Measurements from ENCODE around the gene ATG10.
"Not testable (repeated sequence)": the region's sequence is repeated elsewhere in the genome, so short reads cannot be mapped to it uniquely, and the experiment has no call there.

Gene ATG10

GRCh38 chr5:82259172-82259800, 287.5 kb downstream of the ATG10 start:
- Histone ChIP-seq H3K27ac (ENCODE audit: low read depth, low read length) (no peak overlapping the region), H3K36me3 (ENCODE audit: control insufficient read depth in 5 of 5, insufficient read depth in 5 of 5, low read length in 5 of 5) (peaks cover 0 to 1% (median 0%) of the 10 kb centered on the region in 5 donors), H3K4me1 (ENCODE audit: control insufficient read depth in 5 of 5, insufficient read depth in 5 of 5, low read length in 5 of 5) (peaks cover 0 to 19% (median 2%) of the 10 kb centered on the region in 5 donors), H3K27me3 (ENCODE audit: control insufficient read depth in 5 of 5, insufficient read depth in 4 of 5, low read length in 5 of 5) (no peaks in the 10 kb centered on the region), H3K9me3 (ENCODE audit: control insufficient read depth in 5 of 5, low read length in 5 of 5) (no peaks in the 10 kb centered on the region), H3K4me3 (ENCODE audit: low read depth in 1 of 5, low read length in 5 of 5) (no peak overlapping the region), H3K9ac (ENCODE audit: low read length in 5 of 5) (no peak overlapping the region)

GRCh38 chr5:82265047-82265446, 293.2 kb downstream of the ATG10 start:
- H3K27ac ChIP-seq (ENCODE audit: low read depth, low read length): no peak overlapping the region
- no peak overlapping the region for H3K4me3 ChIP-seq (ENCODE audit: low read depth in 1 of 5, low read length in 5 of 5)
- H3K4me1 ChIP-seq (ENCODE audit: control insufficient read depth in 5 of 5, insufficient read depth in 5 of 5, low read length in 5 of 5): peaks cover 0 to 8% (median 0%) of the 10 kb centered on the region in 5 donors
- H3K9me3 ChIP-seq (ENCODE audit: control insufficient read depth in 5 of 5, low read length in 5 of 5): peaks cover 0 to 3% (median 0%) of the 10 kb centered on the region in 5 donors
- H3K9ac ChIP-seq (ENCODE audit: low read length in 5 of 5): peak overlapping the region in 1 of 5 donors; percentile 2
- H3K27me3 ChIP-seq (ENCODE audit: control insufficient read depth in 5 of 5, insufficient read depth in 4 of 5, low read length in 5 of 5): no peaks in the 10 kb centered on the region
- H3K36me3 ChIP-seq (ENCODE audit: control insufficient read depth in 5 of 5, insufficient read depth in 5 of 5, low read length in 5 of 5): no peaks in the 10 kb centered on the region

- H3K4me1 ChIP-seq (ENCODE audit: control insufficient read depth in 5 of 5, insufficient read depth in 5 of 5, low read length in 5 of 5); H3K4me3 ChIP-seq (ENCODE audit: low read depth in 1 of 5, low read length in 5 of 5): not testable (repeated sequence)
These were observed 295.6 kb downstream of the ATG10 start for GRCh38 chr5:82267297-82267933.

GRCh38 chr5:82269363-82269762, 297.5 kb downstream of the ATG10 start:
- H3K9me3 ChIP-seq (ENCODE audit: control insufficient read depth in 5 of 5, low read length in 5 of 5); H3K4me3 ChIP-seq (ENCODE audit: low read depth in 1 of 5, low read length in 5 of 5); H3K36me3 ChIP-seq (ENCODE audit: control insufficient read depth in 5 of 5, insufficient read depth in 5 of 5, low read length in 5 of 5); H3K4me1 ChIP-seq (ENCODE audit: control insufficient read depth in 5 of 5, insufficient read depth in 5 of 5, low read length in 5 of 5); H3K27ac ChIP-seq (ENCODE audit: low read depth, low read length); H3K9ac ChIP-seq (ENCODE audit: low read length in 5 of 5); H3K27me3 ChIP-seq (ENCODE audit: control insufficient read depth in 5 of 5, insufficient read depth in 4 of 5, low read length in 5 of 5): not testable (repeated sequence)

More at GRCh38 chr5:82267297-82267933, 295.6 kb downstream of the ATG10 start:
- not testable (repeated sequence) for H3K9ac ChIP-seq (ENCODE audit: low read length in 5 of 5); H3K9me3 ChIP-seq (ENCODE audit: control insufficient read depth in 5 of 5, low read length in 5 of 5); H3K36me3 ChIP-seq (ENCODE audit: control insufficient read depth in 5 of 5, insufficient read depth in 5 of 5, low read length in 5 of 5); H3K27me3 ChIP-seq (ENCODE audit: control insufficient read depth in 5 of 5, insufficient read depth in 4 of 5, low read length in 5 of 5); H3K27ac ChIP-seq (ENCODE audit: low read depth, low read length)

GRCh38 chr5:82272571-82273356, 300.9 kb downstream of the ATG10 start:
- H3K27me3 ChIP-seq (ENCODE audit: control insufficient read depth in 5 of 5, insufficient read depth in 4 of 5, low read length in 5 of 5); H3K4me3 ChIP-seq (ENCODE audit: low read depth in 1 of 5, low read length in 5 of 5); H3K27ac ChIP-seq (ENCODE audit: low read depth, low read length); H3K9me3 ChIP-seq (ENCODE audit: control insufficient read depth in 5 of 5, low read length in 5 of 5); H3K9ac ChIP-seq (ENCODE audit: low read length in 5 of 5): not testable (repeated sequence)
- Histone ChIP-seq H3K4me1 (ENCODE audit: control insufficient read depth in 5 of 5, insufficient read depth in 5 of 5, low read length in 5 of 5) (peaks cover 0 to 13% (median 12%) of the 10 kb centered on the region in 5 donors), H3K36me3 (ENCODE audit: control insufficient read depth in 5 of 5, insufficient read depth in 5 of 5, low read length in 5 of 5) (peaks cover 16 to 32% (median 27%) of the 10 kb centered on the region in 5 donors)

GRCh38 chr5:82273426-82273825, 301.6 kb downstream of the ATG10 start:
- not testable (repeated sequence) for H3K9me3 ChIP-seq (ENCODE audit: control insufficient read depth in 5 of 5, low read length in 5 of 5); H3K27ac ChIP-seq (ENCODE audit: low read depth, low read length); H3K9ac ChIP-seq (ENCODE audit: low read length in 5 of 5); H3K27me3 ChIP-seq (ENCODE audit: control insufficient read depth in 5 of 5, insufficient read depth in 4 of 5, low read length in 5 of 5); H3K4me3 ChIP-seq (ENCODE audit: low read depth in 1 of 5, low read length in 5 of 5)
- Histone ChIP-seq H3K4me1 (ENCODE audit: control insufficient read depth in 5 of 5, insufficient read depth in 5 of 5, low read length in 5 of 5) (peaks cover 0 to 15% (median 13%) of the 10 kb centered on the region in 5 donors), H3K36me3 (ENCODE audit: control insufficient read depth in 5 of 5, insufficient read depth in 5 of 5, low read length in 5 of 5) (peaks cover 16 to 32% (median 27%) of the 10 kb centered on the region in 5 donors)

- H3K9me3 ChIP-seq (ENCODE audit: control insufficient read depth in 5 of 5, low read length in 5 of 5): no peaks in the 10 kb centered on the region
- peaks cover 16 to 32% (median 27%) of the 10 kb centered on the region in 5 donors for H3K36me3 ChIP-seq (ENCODE audit: control insufficient read depth in 5 of 5, insufficient read depth in 5 of 5, low read length in 5 of 5)
- H3K4me1 ChIP-seq (ENCODE audit: control insufficient read depth in 5 of 5, insufficient read depth in 5 of 5, low read length in 5 of 5): peaks cover 0 to 24% (median 23%) of the 10 kb centered on the region in 5 donors
- no peak overlapping the region for H3K4me3 ChIP-seq (ENCODE audit: low read depth in 1 of 5, low read length in 5 of 5)
- no peaks in the 10 kb centered on the region for H3K27me3 ChIP-seq (ENCODE audit: control insufficient read depth in 5 of 5, insufficient read depth in 4 of 5, low read length in 5 of 5)
- no peak overlapping the region for H3K9ac ChIP-seq (ENCODE audit: low read length in 5 of 5)
- no peak overlapping the region for H3K27ac ChIP-seq (ENCODE audit: low read depth, low read length)
These were observed 302.8 kb downstream of the ATG10 start for GRCh38 chr5:82274343-82275211.

GRCh38 chr5:82275216-82275664, 303.4 kb downstream of the ATG10 start:
- Histone ChIP-seq H3K27me3 (ENCODE audit: control insufficient read depth in 5 of 5, insufficient read depth in 4 of 5, low read length in 5 of 5) (no peaks in the 10 kb centered on the region), H3K27ac (ENCODE audit: low read depth, low read length) (no peak overlapping the region), H3K9ac (ENCODE audit: low read length in 5 of 5) (no peak overlapping the region), H3K9me3 (ENCODE audit: control insufficient read depth in 5 of 5, low read length in 5 of 5) (no peaks in the 10 kb centered on the region), H3K4me1 (ENCODE audit: control insufficient read depth in 5 of 5, insufficient read depth in 5 of 5, low read length in 5 of 5) (peaks cover 0 to 24% (median 23%) of the 10 kb centered on the region in 5 donors), H3K36me3 (ENCODE audit: control insufficient read depth in 5 of 5, insufficient read depth in 5 of 5, low read length in 5 of 5) (peaks cover 16 to 32% (median 27%) of the 10 kb centered on the region in 5 donors), H3K4me3 (ENCODE audit: low read depth in 1 of 5, low read length in 5 of 5) (no peak overlapping the region)

GRCh38 chr5:82276800-82277612, 305.2 kb downstream of the ATG10 start:
- H3K9me3 ChIP-seq (ENCODE audit: control insufficient read depth in 5 of 5, low read length in 5 of 5): no peaks in the 10 kb centered on the region
- peaks cover 0 to 24% (median 23%) of the 10 kb centered on the region in 5 donors for H3K4me1 ChIP-seq (ENCODE audit: control insufficient read depth in 5 of 5, insufficient read depth in 5 of 5, low read length in 5 of 5)
- H3K27ac ChIP-seq (ENCODE audit: low read depth, low read length): peak overlapping the region; percentile 86
- peak overlapping the region; percentile 89 to 99 (median 96) for H3K9ac ChIP-seq (ENCODE audit: low read length in 5 of 5)
- peaks cover 16 to 32% (median 27%) of the 10 kb centered on the region in 5 donors for H3K36me3 ChIP-seq (ENCODE audit: control insufficient read depth in 5 of 5, insufficient read depth in 5 of 5, low read length in 5 of 5)
- no peaks in the 10 kb centered on the region for H3K27me3 ChIP-seq (ENCODE audit: control insufficient read depth in 5 of 5, insufficient read depth in 4 of 5, low read length in 5 of 5)
- peak overlapping the region; percentile 71 to 95 (median 94) for H3K4me3 ChIP-seq (ENCODE audit: low read depth in 1 of 5, low read length in 5 of 5)
